A549 (cell line): ENCODE data around the gene ZNF492. TPM values are rescaled to one million over a fixed set of nuclear protein-coding genes. Genes with fewer than 3 reads are reported as not detected.

Source experiments
- ATAC-seq, 2 experiments: fragments of 200-7000 bp in 1 of 2; fragments of >200 bp in 1 of 2; cut with Nextera tagmentation in 1 of 2; cut with Tn5 transposase in 1 of 2; 3 replicates each; pipeline versions ENCODE4 v1.8.0 to v1.9.1; 2018 to 2020; ENCODE audit warnings: mild to moderate bottlenecking in 1 of 2, moderate library complexity in 1 of 2
- CTCF ChIA-PET: fragments of 300-600 bp; sonication (Branson Sonifier 250); formaldehyde crosslinking; extraction: SDS; loops from one replicate; lab custom pipeline; 2021; ENCODE audit warnings: antibody characterized with exemption, inconsistent platforms; lab: Yijun Ruan, JAX
- POLR2A ChIA-PET: fragments of 350-600 bp; formaldehyde crosslinking; extraction: SDS; loops from one replicate; lab custom pipeline; 2021; ENCODE audit warnings: antibody characterized with exemption, inconsistent platforms; lab: Yijun Ruan, JAX
- DNase-seq, 2 experiments: peaks; one replicate each; pipeline versions ENCODE4 v3.0.0 to v3.0.0-alpha.2; 2011 to 2016; ENCODE audit warnings: low read depth in 1 of 2, low spot score in 1 of 2
- FAIRE-seq: peaks from 2 replicates; lab custom pipeline; 2011; peaks lifted over from hg19 to GRCh38; lab: Jason Lieb, UNC
- H3K27ac ChIP-seq, 2 experiments: fragments of >200 bp; sonication (Bioruptor Twin); formaldehyde crosslinking; 3 replicates each; pipeline ENCODE4 v1.5.1; 2016 to 2017
- H3K4me1 ChIP-seq: fragments of >200 bp; sonication (Bioruptor Twin); formaldehyde crosslinking; 3 replicates; pipeline ENCODE4 v1.6.1; 2016
- H3K4me2 ChIP-seq: fragments of >200 bp; sonication (Bioruptor Twin); formaldehyde crosslinking; 3 replicates; pipeline ENCODE4 v1.6.1; 2016
- H3K4me3 ChIP-seq: fragments of >200 bp; sonication (Bioruptor Twin); formaldehyde crosslinking; 3 replicates; pipeline ENCODE4 v1.5.1; 2016
- H3K9me3 ChIP-seq: fragments of >200 bp; sonication (Bioruptor Twin); formaldehyde crosslinking; 3 replicates; pipeline ENCODE4 v1.6.1; 2016
- CBX2 ChIP-seq: fragments of 200-600 bp; sonication (generic); IDR thresholded peaks from 2 replicates; pipeline ENCODE4 v1.6.1; 2016; ENCODE audit warnings: low read depth, mild to moderate bottlenecking, borderline replicate concordance
- CBX8 ChIP-seq: fragments of 200-600 bp; sonication (generic); IDR thresholded peaks from 2 replicates; pipeline ENCODE4 v1.6.1; 2016
- CEBPB ChIP-seq, 2 experiments: fragments of >200 bp in 1 of 2; sonication (Bioruptor Twin) in 1 of 2; formaldehyde crosslinking in 1 of 2; IDR thresholded peaks; 2 replicates each; pipeline ENCODE4 v1.6.1; 2012 to 2016
- CHD4 ChIP-seq: fragments of 200-600 bp; sonication (generic); IDR thresholded peaks from 2 replicates; pipeline ENCODE4 v1.6.1; 2016; ENCODE audit warnings: antibody characterized with exemption, mild to moderate bottlenecking, borderline replicate concordance
- CTCF ChIP-seq: fragments of >200 bp; sonication (Bioruptor Twin); formaldehyde crosslinking; IDR thresholded peaks from 3 replicates; pipeline ENCODE4 v1.5.1; 2016
- EHF ChIP-seq: fragments of 250-450 bp; sonication (Bioruptor Pico); IDR thresholded peaks from 2 replicates; pipeline ENCODE4 v1.5.0; 2020; ENCODE audit warnings: mild to moderate bottlenecking
- FOSB ChIP-seq: fragments of 250-450 bp; sonication (Bioruptor Pico); IDR thresholded peaks from 2 replicates; pipeline ENCODE4 v1.5.0; 2020; ENCODE audit warnings: mild to moderate bottlenecking, moderate library complexity
- FOXS1 ChIP-seq: fragments of 250-450 bp; sonication (Bioruptor Pico); IDR thresholded peaks from 2 replicates; pipeline ENCODE4 v1.5.0; 2020; ENCODE audit warnings: mild to moderate bottlenecking, moderate library complexity
- GATA3 ChIP-seq: IDR thresholded peaks from 2 replicates; pipeline ENCODE4 v1.6.1; 2012; ENCODE audit warnings: borderline replicate concordance
- HES2 ChIP-seq: fragments of >200 bp; sonication (Bioruptor Twin); formaldehyde crosslinking; IDR thresholded peaks from 2 replicates; pipeline ENCODE4 v1.6.1; 2016
- HOXA7 ChIP-seq: fragments of 250-450 bp; sonication (Bioruptor Pico); IDR thresholded peaks from 2 replicates; pipeline ENCODE4 v1.5.0; 2020; ENCODE audit warnings: mild to moderate bottlenecking, moderate library complexity
- KDM1A ChIP-seq: fragments of 200-600 bp; sonication (generic); IDR thresholded peaks from 2 replicates; pipeline ENCODE4 v1.6.1; 2016; ENCODE audit warnings: low read depth, mild to moderate bottlenecking
- MAFK ChIP-seq: fragments of 450-650 bp; IDR thresholded peaks from 2 replicates; pipeline ENCODE4 v1.6.1; 2014; ENCODE audit not compliant: partially characterized antibody
- MAZ ChIP-seq: fragments of 150-350 bp; IDR thresholded peaks from 2 replicates; pipeline ENCODE4 v1.6.1; 2014; ENCODE audit warnings: antibody characterized with exemption, low read depth, low read length, borderline replicate concordance
- MYC ChIP-seq: IDR thresholded peaks from 2 replicates; pipeline ENCODE4 v1.6.1; 2012; ENCODE audit warnings: mild to moderate bottlenecking, inconsistent platforms, low read length, improper control_type of control experiment, borderline replicate concordance
- NPAS2 ChIP-seq: fragments of 250-450 bp; sonication (Bioruptor Pico); IDR thresholded peaks from 2 replicates; pipeline ENCODE4 v1.8.0; 2022; ENCODE audit warnings: mild to moderate bottlenecking, moderate library complexity, borderline replicate concordance
- NR3C1 ChIP-seq: fragments of >200 bp; sonication (Bioruptor Twin); formaldehyde crosslinking; IDR thresholded peaks from 3 replicates; pipeline ENCODE4 v1.6.1; 2017
- POLR2A ChIP-seq: IDR thresholded peaks from 2 replicates; pipeline ENCODE4 v1.6.1; 2012; ENCODE audit warnings: mild to moderate bottlenecking, low read length
- POLR2AphosphoS2 ChIP-seq: conservative IDR thresholded peaks from 2 replicates; pipeline ENCODE4 v1.6.1; 2012; ENCODE audit warnings: low read length, improper control_type of control experiment, inconsistent platforms
- RNF2 ChIP-seq: fragments of 200-600 bp; sonication (generic); IDR thresholded peaks from 2 replicates; pipeline ENCODE4 v1.6.1; 2016; ENCODE audit warnings: low read depth, mild to moderate bottlenecking, antibody characterized with exemption, moderate library complexity, borderline replicate concordance
- SMC3 ChIP-seq: fragments of >200 bp; sonication (Bioruptor Twin); formaldehyde crosslinking; IDR thresholded peaks from 3 replicates; pipeline ENCODE4 v1.6.1; 2018; ENCODE audit warnings: inconsistent platforms
- SREBF2 ChIP-seq: fragments of 450-650 bp; IDR thresholded peaks from 2 replicates; pipeline ENCODE4 v1.6.1; 2014; ENCODE audit warnings: mild to moderate bottlenecking, moderate library complexity
- TFCP2L1 ChIP-seq: fragments of 250-450 bp; sonication (Bioruptor Pico); IDR thresholded peaks from 2 replicates; pipeline ENCODE4 v1.5.0; 2021; ENCODE audit warnings: mild to moderate bottlenecking
- TP53 ChIP-seq: fragments of 250-450 bp; sonication (Bioruptor Pico); IDR thresholded peaks from 2 replicates; pipeline ENCODE4 v1.5.0; 2021; ENCODE audit warnings: mild to moderate bottlenecking, moderate library complexity
- USF2 ChIP-seq: fragments of 450-650 bp; IDR thresholded peaks from 2 replicates; pipeline ENCODE4 v1.6.1; 2014; ENCODE audit warnings: antibody characterized with exemption
- ZC3H11A ChIP-seq: fragments of 450-650 bp; IDR thresholded peaks from 2 replicates; pipeline ENCODE4 v1.6.1; 2014; ENCODE audit warnings: antibody characterized with exemption, mild to moderate bottlenecking
- ZFP36 ChIP-seq: fragments of 450-650 bp; IDR thresholded peaks from 2 replicates; pipeline ENCODE4 v1.6.1; 2014; ENCODE audit warnings: borderline replicate concordance; ENCODE audit not compliant: partially characterized antibody
- ZNF302 ChIP-seq: fragments of 250-450 bp; sonication (Bioruptor Pico); IDR thresholded peaks from 2 replicates; pipeline ENCODE4 v1.9.0; 2021; ENCODE audit warnings: inconsistent platforms, mild to moderate bottlenecking, moderate library complexity
- ZSCAN20 ChIP-seq: fragments of 250-450 bp; sonication (Bioruptor Pico); IDR thresholded peaks from 2 replicates; pipeline ENCODE4 v1.8.0; 2022; ENCODE audit warnings: mild to moderate bottlenecking, moderate library complexity
- WGBS: methylation state at CpG from one replicate; pipeline ENCODE4 v1.1.6; 2017; ENCODE audit errors: missing lambda C conversion rate; 5-methylcytosine and 5-hydroxymethylcytosine counted together
- polyA plus RNA-seq, 4 experiments: library from polyadenylated mRNA; depleted of rRNA in 3 of 4; stranded (reverse); fragments of >200 nt; fragmentation: RNase III in 1 of 4; extraction: RNeasy Plus Mini Kit Qiagen cat#74134 plus additional on column Dnase treatment in 1 of 4; gene quantifications; 2 replicates in 3 of 4; 3 replicates in 1 of 4; pipeline ENCODE4 v1.2.3, GENCODE V29; 2011 to 2017
- TF ChIP-seq, protein P1 (sequence below): fragments of >200 bp; sonication (Bioruptor Twin); formaldehyde crosslinking; IDR thresholded peaks from 3 replicates; pipeline ENCODE4 v1.6.1; 2016
- TF ChIP-seq, protein P2 (sequence below): IDR thresholded peaks from 2 replicates; pipeline ENCODE4 v1.6.1; 2012

Gene ZNF492
- polyA plus RNA-seq, 2 of the 4 experiments (the other 2 are of a cell fraction): not detected

GRCh38 chr19:22622020-22622419 is 12.1 kb upstream of the ZNF492 start:
- no peak for ATAC-seq
- H3K9me3 ChIP-seq: peaks cover 35% of the 10 kb centered on the region
- 2% methylated on average over 1 of the region's 1 CpG for WGBS
- no peak for FAIRE-seq
- CTCF ChIA-PET: no interaction called here
- H3K27ac ChIP-seq: no peak overlapping the region
- DNase-seq: no peak
- H3K4me1 ChIP-seq: no peaks in the 10 kb centered on the region
- no peak overlapping the region for H3K4me3 ChIP-seq
- H3K4me2 ChIP-seq: no peak overlapping the region
- POLR2A ChIA-PET: no interaction called here
- TF ChIP-seq MAFK (peak; percentile 56), MYC (no peak)

DNA sequence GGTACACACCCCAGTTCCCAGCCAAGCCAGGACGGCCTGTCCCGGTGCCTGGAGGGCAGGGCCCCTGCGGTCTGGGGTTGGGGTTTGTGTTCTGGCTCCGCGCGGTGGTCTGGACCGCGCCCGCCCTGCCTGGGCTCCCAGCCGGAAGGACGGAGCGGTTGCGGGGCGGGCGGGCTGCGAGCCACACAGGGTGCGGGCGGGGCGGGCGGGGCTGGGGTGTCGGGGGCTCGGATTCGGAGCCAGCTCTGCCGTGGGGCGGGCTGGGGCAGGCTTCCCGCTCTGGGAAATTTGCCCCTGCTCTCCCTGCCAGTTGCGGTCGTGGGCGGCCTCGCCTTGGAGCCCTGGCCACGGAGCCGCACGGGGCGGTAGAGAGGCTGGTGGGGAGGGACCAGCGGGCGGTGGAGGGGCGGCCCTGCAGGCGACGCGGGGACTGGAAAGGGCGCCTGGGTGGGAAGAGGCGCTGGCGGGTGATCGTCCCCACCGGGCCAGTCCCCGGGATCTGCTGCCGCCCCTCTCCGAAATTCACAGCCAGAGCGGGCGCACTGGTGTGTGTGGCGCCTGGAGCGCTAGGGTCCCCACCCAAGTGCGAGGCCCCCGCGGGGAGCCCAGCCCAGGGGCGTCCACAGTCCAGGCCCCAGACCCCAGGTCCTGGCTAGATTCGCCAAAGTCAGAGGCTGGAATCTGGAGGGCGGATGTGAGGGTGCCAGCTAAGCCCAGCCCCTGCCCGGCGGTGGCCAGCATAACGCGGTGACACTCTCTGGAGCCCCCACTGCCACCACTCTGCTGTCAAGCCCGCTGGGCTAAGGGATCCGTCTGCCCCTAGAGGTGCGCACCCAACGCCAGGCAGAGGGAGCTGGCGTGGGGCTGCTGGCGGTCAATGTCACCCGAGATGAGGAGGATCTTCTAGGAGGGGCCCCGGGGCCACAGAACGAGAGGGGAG is 11.0 kb upstream of the ZNF492 start:
- Histone ChIP-seq H3K9me3 (peaks cover 39% of the 10 kb centered on the region), H3K27ac (no peak overlapping the region), H3K4me1 (no peaks in the 10 kb centered on the region), H3K4me3 (no peak overlapping the region), H3K4me2 (no peak overlapping the region)
- ATAC-seq (no peak), DNase-seq (no peak), FAIRE-seq (no peak)
- 57% methylated on average over 40 of the region's 71 CpGs for WGBS
- CTCF ChIA-PET: no interaction called here
- POLR2A ChIA-PET: no interaction called here
- TF ChIP-seq MAZ (no peak), ZSCAN20 (CRISPR knock-in tag) (no peak), NR3C1 (no peak), POLR2A (no peak), ZC3H11A (no peak), KDM1A (no peak), CBX8 (no peak), CBX2 (no peak), ZNF302 (no peak), GATA3 (no peak), SMC3 (no peak), USF2 (no peak), RNF2 (no peak), HOXA7 (CRISPR knock-in tag) (no peak), FOXS1 (no peak), CHD4 (no peak), POLR2AphosphoS2 (no peak), EHF (CRISPR knock-in tag) (no peak)
- TF ChIP-seq, protein P1, sequence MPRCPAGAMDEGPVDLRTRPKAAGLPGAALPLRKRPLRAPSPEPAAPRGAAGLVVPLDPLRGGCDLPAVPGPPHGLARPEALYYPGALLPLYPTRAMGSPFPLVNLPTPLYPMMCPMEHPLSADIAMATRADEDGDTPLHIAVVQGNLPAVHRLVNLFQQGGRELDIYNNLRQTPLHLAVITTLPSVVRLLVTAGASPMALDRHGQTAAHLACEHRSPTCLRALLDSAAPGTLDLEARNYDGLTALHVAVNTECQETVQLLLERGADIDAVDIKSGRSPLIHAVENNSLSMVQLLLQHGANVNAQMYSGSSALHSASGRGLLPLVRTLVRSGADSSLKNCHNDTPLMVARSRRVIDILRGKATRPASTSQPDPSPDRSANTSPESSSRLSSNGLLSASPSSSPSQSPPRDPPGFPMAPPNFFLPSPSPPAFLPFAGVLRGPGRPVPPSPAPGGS: no peak
- TF ChIP-seq, protein P2, sequence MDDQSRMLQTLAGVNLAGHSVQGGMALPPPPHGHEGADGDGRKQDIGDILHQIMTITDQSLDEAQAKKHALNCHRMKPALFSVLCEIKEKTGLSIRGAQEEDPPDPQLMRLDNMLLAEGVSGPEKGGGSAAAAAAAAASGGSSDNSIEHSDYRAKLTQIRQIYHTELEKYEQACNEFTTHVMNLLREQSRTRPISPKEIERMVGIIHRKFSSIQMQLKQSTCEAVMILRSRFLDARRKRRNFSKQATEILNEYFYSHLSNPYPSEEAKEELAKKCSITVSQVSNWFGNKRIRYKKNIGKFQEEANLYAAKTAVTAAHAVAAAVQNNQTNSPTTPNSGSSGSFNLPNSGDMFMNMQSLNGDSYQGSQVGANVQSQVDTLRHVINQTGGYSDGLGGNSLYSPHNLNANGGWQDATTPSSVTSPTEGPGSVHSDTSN: no peak

DNA sequence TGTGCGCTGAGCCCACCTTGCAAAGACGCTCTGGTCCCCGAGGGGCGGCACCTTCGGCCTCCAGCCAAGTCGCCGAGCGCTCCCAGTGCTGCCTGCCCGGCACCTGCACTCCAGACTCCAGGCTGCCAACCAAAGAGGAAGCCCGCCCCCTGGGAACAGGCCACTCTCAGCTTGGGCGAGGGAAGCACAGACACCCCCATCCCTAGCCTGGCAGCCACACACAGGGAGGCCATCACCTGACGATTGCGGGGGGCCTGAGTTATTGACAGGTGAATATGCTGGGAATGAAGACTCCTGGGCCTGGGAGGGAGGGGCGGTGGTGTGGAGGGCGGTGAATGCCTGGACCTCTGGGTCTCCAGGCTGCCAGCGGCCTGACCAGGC is 10.3 kb upstream of the ZNF492 start:
- Histone ChIP-seq H3K4me2 (no peak overlapping the region), H3K9me3 (peaks cover 45% of the 10 kb centered on the region), H3K27ac (no peak overlapping the region), H3K4me1 (no peaks in the 10 kb centered on the region), H3K4me3 (no peak overlapping the region)
- ChIA-PET POLR2A (no interaction called here), CTCF (no interaction called here)
- WGBS: 33% methylated on average over 16 of the region's 16 CpGs
- ATAC-seq (no peak), DNase-seq (no peak), FAIRE-seq (no peak)
- TF ChIP-seq POLR2AphosphoS2 (no peak), NPAS2 (CRISPR knock-in tag) (no peak), TP53 (CRISPR knock-in tag) (no peak), USF2 (no peak), HES2 (no peak), TFCP2L1 (CRISPR knock-in tag) (no peak), CTCF (no peak), FOSB (CRISPR knock-in tag) (no peak), CEBPB (IDR thresholded peaks at IDR 0.05) (no peak), ZFP36 (no peak), SREBF2 (no peak), ZSCAN20 (CRISPR knock-in tag) (no peak), EHF (CRISPR knock-in tag) (no peak), CBX8 (no peak)
